Endodermal cell (in vitro differentiated cells): ENCODE data around the gene ANP32B. TPM values are rescaled to one million over a fixed set of nuclear protein-coding genes. Genes with fewer than 3 reads are reported as not detected.

Experiments used
- DNase-seq: peaks from one replicate; pipeline ENCODE4 v3.0.0-alpha.2; 2017
- H3K27ac ChIP-seq: 2 replicates; pipeline ENCODE4 v1.5.1; 2013; ENCODE audit warnings: mild to moderate bottlenecking, low read depth, low read length, moderate library complexity
- H3K27me3 ChIP-seq: 2 replicates; pipeline ENCODE4 v1.6.1; 2013; ENCODE audit warnings: mild to moderate bottlenecking, low read length, moderate library complexity; ENCODE audit not compliant: insufficient read depth, control insufficient read depth, poor library complexity, severe bottlenecking
- H3K36me3 ChIP-seq: 2 replicates; pipeline ENCODE4 v1.7.0; 2013; ENCODE audit warnings: mild to moderate bottlenecking, low read length, moderate library complexity; ENCODE audit not compliant: control insufficient read depth, insufficient read depth
- H3K4me1 ChIP-seq: one replicate; pipeline ENCODE4 v1.7.0; 2013; ENCODE audit warnings: low read length; ENCODE audit not compliant: control insufficient read depth, insufficient read depth
- H3K4me3 ChIP-seq: 2 replicates; pipeline ENCODE4 v1.5.1; 2013; ENCODE audit warnings: mild to moderate bottlenecking, low read length, moderate library complexity
- H3K9ac ChIP-seq: 2 replicates; pipeline ENCODE4 v1.6.1; 2013; ENCODE audit warnings: mild to moderate bottlenecking, low read length, moderate library complexity; ENCODE audit not compliant: poor library complexity, severe bottlenecking; ENCODE audit errors: extremely low read depth
- H3K9me3 ChIP-seq: 2 replicates; pipeline ENCODE4 v1.6.1; 2013; ENCODE audit warnings: mild to moderate bottlenecking, low read length, moderate library complexity; ENCODE audit not compliant: control insufficient read depth
- H3K27ac Mint-ChIP-seq: 2 replicates; pipeline ENCODE4 v1.8.0; 2020; ENCODE audit warnings: mixed read lengths
- H3K27me3 Mint-ChIP-seq: 2 replicates; pipeline ENCODE4 v1.8.0; 2021; ENCODE audit warnings: mild to moderate bottlenecking, mixed read lengths; ENCODE audit not compliant: insufficient read depth
- H3K36me3 Mint-ChIP-seq: 2 replicates; pipeline ENCODE4 v1.8.0; 2020; ENCODE audit warnings: low read depth, mixed read lengths
- H3K4me1 Mint-ChIP-seq: 2 replicates; pipeline ENCODE4 v1.8.0; 2020; ENCODE audit warnings: mixed read lengths
- H3K4me3 Mint-ChIP-seq: 2 replicates; pipeline ENCODE4 v1.8.0; 2020; ENCODE audit warnings: mild to moderate bottlenecking, moderate library complexity, mixed read lengths
- H3K9me3 Mint-ChIP-seq: 2 replicates; pipeline ENCODE4 v1.8.0; 2020; ENCODE audit warnings: mild to moderate bottlenecking, mixed read lengths
- WGBS, 2 experiments: methylation state at CpG; one replicate each; pipeline versions ENCODE4 v1.1.5 to v1.1.7; 2013; ENCODE audit warnings: missing lambda C conversion rate in 2 of 2, mixed read lengths in 1 of 2; ENCODE audit not compliant: insufficient coverage in 1 of 2, insufficient read length in 1 of 2; 5-methylcytosine and 5-hydroxymethylcytosine counted together
- total RNA-seq, 2 donors: library from RNA; stranded (reverse); fragmentation: NEBNext Ultra II Directional in 1 of 2; extraction: Animal tissue kit (Norgen Biotek cat#: 25700) in 1 of 2; gene quantifications; 2 replicates in 1 of 2; 3 replicates in 1 of 2; pipeline ENCODE4 v1.2.1, GENCODE V29; 2021
- TF ChIP-seq, protein P1 (sequence below): fragments of 200-600 bp; sonication (generic); conservative IDR thresholded peaks from 2 replicates; pipeline ENCODE4 v1.5.0; 2021; ENCODE audit warnings: antibody characterized with exemption, mild to moderate bottlenecking

The ANP32B gene
- total RNA-seq, 2 donors from 2014 or later: 155 to 191 TPM

DNA sequence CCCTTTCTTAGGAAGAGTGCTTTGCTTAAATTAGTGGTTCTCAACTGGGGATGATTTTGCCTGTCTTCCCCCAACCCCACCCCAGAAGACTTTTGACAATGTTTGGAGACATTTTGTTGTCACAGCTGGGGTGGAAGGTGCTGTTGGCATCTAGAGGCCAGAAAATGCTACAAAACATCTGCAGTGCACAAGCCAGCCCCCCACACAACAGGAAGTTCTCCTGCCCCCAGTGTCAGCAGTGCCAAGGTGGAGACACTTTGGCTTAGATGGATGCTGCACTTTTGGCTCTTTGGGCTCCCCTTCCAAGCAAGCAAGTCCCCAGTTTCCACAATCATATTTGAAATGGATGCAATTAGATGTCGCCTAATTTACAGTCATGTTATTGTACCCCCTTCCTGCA, 47.9 kb upstream of the ANP32B start:
- TF ChIP-seq, protein P1, sequence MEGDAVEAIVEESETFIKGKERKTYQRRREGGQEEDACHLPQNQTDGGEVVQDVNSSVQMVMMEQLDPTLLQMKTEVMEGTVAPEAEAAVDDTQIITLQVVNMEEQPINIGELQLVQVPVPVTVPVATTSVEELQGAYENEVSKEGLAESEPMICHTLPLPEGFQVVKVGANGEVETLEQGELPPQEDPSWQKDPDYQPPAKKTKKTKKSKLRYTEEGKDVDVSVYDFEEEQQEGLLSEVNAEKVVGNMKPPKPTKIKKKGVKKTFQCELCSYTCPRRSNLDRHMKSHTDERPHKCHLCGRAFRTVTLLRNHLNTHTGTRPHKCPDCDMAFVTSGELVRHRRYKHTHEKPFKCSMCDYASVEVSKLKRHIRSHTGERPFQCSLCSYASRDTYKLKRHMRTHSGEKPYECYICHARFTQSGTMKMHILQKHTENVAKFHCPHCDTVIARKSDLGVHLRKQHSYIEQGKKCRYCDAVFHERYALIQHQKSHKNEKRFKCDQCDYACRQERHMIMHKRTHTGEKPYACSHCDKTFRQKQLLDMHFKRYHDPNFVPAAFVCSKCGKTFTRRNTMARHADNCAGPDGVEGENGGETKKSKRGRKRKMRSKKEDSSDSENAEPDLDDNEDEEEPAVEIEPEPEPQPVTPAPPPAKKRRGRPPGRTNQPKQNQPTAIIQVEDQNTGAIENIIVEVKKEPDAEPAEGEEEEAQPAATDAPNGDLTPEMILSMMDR: no peak
- H3K27me3 ChIP-seq: peaks cover 93% of the 10 kb centered on the region
- Mint-ChIP-seq H3K27ac (no peak overlapping the region), H3K27me3 (peaks cover 86% of the 10 kb centered on the region), H3K9me3 (no peaks in the 10 kb centered on the region), H3K36me3 (no peaks in the 10 kb centered on the region), H3K4me1 (no peaks in the 10 kb centered on the region), H3K4me3 (no peak overlapping the region)
- no peaks in the 10 kb centered on the region for H3K36me3 ChIP-seq
- no peaks in the 10 kb centered on the region for H3K4me1 ChIP-seq
- no peak overlapping the region for H3K4me3 ChIP-seq
- no peak for DNase-seq
- H3K9ac ChIP-seq: no peak overlapping the region
- no peaks in the 10 kb centered on the region for H3K9me3 ChIP-seq
- H3K27ac ChIP-seq: no peak overlapping the region
- 86% methylated on average over 1 of the region's 1 CpG for WGBS, 2 experiments

DNA sequence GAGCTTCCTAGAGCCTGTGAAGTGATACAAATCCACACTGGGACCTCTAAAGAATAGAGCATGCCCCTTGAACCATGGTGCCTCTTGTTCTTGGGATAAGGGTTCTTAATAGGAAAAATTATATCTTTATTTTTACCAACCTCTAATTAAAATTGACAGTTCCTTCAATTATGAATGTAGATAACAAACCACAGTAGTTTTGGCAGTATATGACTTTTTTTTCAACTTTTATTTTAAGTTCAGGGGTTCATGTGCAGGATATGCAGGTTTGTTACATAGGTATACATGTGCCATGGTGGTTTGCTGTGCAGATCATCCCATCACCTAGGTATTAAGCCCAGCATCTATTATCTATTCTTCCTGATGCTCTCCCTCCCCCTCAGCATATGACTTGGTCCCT, 46.1 kb upstream of the ANP32B start:
- Histone ChIP-seq H3K27ac (no peak overlapping the region), H3K36me3 (no peaks in the 10 kb centered on the region), H3K9me3 (no peaks in the 10 kb centered on the region), H3K9ac (no peak overlapping the region), H3K4me1 (no peaks in the 10 kb centered on the region), H3K4me3 (no peak overlapping the region), H3K27me3 (peaks cover 93% of the 10 kb centered on the region)
- Mint-ChIP-seq H3K4me1 (no peaks in the 10 kb centered on the region), H3K27me3 (peaks cover 84% of the 10 kb centered on the region), H3K4me3 (no peak overlapping the region), H3K36me3 (no peaks in the 10 kb centered on the region), H3K27ac (no peak overlapping the region), H3K9me3 (no peaks in the 10 kb centered on the region)
- no peak for DNase-seq
- TF ChIP-seq, protein P1: no peak

DNA sequence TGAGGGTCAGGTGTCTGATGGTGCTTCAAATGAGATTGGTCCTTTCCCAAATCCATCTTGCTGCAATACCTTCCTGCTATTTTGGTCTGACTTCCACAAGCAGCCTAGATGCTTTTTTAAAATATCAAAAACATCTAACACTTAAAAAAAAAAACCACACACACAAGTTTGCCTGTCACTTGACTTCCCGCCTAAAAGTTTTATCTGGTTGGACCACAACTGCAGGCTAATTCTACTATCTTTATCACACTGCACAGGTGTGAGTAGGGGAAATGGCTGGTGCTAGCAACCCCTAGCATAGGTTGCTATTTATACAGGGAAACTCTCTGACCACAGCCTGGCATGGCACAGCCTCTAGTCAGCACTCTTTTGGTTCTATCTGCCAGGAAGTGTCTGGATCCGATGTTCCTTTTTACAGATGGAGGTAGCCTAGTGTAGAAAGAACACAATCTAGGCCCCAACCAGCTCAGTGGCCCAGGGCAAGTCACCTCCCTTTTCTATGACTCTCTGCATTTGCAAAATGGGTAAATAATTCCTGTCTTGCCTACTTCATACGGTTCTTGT, 45.0 kb upstream of the ANP32B start, which contains the start of gene HEMGN:
Gene HEMGN (minus strand): TSS at position 92 of the 564 bp plus-strand sequence. CDS start 36 bp downstream, at position 56.
- Histone ChIP-seq H3K9ac (no peak within 1 kb of the TSS), H3K4me1 (no peaks in the 10 kb centered on the region), H3K27ac (no peak within 1 kb of the TSS), H3K36me3 (no peaks in the 10 kb centered on the region), H3K27me3 (peaks cover 98% of the 10 kb centered on the region), H3K9me3 (no peaks in the 10 kb centered on the region), H3K4me3 (no peak within 1 kb of the TSS)
- H3K9me3 Mint-ChIP-seq: no peaks in the 10 kb centered on the region
- no peak within 1 kb of the TSS for H3K4me3 Mint-ChIP-seq
- DNase-seq: no peak
- TF ChIP-seq, protein P1: no peak
- H3K27ac Mint-ChIP-seq: no peak within 1 kb of the TSS
- H3K27me3 Mint-ChIP-seq: peaks cover 79% of the 10 kb centered on the region
- WGBS, 2 experiments: 70 to 86% methylated on average over 2 to 3 of the region's 3 CpGs
- no peaks in the 10 kb centered on the region for H3K36me3 Mint-ChIP-seq
- H3K4me1 Mint-ChIP-seq: no peaks in the 10 kb centered on the region
